ENCODE results near the gene TAS2R41.

Gene TAS2R41

DNA sequence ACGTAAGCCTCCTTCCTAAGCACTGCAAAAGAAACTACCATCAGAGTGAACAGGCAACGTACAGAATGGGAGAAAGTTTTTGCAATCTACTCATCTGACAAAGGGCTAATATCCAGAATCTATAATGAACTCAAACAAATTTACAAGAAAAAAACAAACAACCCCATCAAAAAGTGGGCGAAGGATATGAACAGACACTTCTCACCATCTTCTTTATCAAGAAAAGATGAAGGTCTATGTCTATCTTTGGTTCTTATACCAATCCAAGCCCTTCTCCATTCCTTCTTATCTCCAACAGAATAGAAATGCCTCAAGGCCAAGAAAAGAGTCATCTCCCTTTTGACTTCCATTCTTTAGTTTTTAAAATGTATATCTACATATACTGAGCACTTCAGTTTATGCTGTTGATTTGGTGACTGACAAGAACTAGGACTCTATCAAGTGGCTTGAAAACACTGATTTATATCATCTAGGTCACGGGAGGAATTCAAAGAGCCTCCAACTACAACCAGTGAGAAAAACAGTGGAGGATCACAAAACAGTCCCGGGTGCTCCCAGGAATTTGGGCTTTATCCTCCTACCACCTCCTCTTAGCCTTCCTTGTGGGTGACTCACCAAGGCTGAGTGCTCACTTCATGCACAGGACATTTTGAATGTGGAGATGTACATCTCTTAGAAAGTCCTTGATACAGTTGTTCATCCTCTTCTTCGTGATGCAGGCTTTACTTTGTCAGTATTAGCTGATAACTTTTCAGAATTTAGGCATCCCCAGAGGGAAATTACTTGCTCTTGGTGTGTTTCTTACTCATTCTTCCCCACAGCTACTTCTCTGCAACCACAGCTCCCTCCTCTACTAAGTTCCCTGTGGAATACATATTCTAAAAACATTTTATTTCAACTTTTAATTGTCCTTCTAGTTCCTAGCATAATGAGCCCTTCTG lies 15.4 kb downstream of the TAS2R41 start:
- in situ Hi-C loops (cut with MboI; ENCODE audit: low sequenced_read_pairs) = no loop called here

DNA sequence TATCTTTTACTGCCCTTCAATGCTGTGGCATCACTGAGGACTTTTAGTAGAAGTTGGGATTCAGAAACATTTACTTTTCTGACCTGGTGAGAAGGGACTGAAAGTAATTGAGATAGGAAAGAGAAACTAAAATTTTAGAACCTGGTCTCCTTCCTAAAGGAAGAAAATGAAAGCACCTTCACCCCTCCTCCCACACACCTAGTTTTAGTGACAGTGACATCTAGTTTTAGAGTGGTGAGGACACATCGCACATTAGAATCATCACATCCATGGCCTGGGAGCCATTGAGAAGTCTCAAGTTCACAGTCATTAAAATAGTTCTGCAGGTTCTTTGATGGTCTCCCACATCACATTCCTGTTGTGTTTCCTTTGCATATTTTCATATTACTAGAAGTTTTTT lies 16.1 kb downstream of the TAS2R41 start:
- in situ Hi-C loops (cut with MboI; ENCODE audit: low sequenced_read_pairs) = no loop called here

DNA sequence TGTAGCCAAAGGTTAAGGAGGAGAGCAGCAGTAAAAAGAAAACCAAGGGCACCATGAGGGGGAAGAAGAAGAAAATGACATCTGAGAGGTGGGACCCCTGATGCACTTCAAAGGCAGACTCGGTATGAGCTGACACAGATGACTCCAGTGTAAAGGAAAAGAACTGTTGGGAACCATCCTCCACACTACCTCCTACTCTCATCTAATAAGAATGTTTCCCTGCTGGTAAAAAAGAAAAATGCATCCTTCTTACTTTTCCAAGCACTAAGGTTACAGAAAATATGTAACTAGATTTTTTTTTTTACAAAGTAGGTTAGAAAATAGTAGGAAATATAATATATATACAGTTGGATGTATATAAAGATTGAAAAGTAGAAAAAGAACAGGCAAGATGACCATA lies 16.9 kb downstream of the TAS2R41 start:
- in situ Hi-C loops (cut with MboI; ENCODE audit: low sequenced_read_pairs) = no loop called here

DNA sequence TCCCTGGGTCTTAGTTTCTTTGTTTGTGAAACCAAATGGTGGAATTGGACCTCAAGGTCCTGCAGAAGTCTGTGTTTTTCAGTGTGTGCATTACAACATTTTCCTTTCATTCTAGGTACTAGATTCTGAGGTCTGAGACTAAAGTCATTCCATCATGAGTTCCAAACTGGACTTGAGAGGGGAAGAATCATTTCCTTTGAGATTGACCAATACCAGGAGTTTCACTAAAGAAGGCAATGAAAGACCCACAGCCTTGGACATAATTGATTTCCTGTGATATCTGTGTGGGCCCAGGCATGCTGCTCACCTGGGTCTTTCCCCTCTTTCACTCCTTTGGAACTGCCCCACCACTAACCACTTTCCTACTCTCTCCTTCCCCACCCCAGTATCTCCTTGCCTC lies 18.2 kb downstream of the TAS2R41 start:
- in situ Hi-C loops (cut with MboI; ENCODE audit: low sequenced_read_pairs) = no loop called here

DNA sequence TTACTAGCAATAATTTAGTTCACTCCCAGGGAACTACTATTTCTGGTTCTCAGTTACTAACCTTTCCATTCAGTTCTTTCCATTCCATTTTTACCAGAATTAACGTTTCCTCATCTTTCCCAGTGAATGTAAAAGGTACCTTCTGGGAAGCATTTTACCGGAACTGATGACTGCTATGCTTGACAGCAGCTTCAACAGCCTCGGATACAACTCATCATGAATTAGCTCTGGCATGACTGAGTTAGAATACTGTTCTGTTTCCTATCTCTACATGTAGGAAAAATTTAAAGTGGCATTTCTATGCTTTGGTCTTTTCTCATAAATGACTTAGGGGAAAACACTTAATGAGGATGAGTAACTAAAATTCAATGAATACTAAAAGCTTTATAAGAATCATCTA lies 18.6 kb downstream of the TAS2R41 start:
- in situ Hi-C loops (cut with MboI; ENCODE audit: low sequenced_read_pairs) = no loop called here

DNA sequence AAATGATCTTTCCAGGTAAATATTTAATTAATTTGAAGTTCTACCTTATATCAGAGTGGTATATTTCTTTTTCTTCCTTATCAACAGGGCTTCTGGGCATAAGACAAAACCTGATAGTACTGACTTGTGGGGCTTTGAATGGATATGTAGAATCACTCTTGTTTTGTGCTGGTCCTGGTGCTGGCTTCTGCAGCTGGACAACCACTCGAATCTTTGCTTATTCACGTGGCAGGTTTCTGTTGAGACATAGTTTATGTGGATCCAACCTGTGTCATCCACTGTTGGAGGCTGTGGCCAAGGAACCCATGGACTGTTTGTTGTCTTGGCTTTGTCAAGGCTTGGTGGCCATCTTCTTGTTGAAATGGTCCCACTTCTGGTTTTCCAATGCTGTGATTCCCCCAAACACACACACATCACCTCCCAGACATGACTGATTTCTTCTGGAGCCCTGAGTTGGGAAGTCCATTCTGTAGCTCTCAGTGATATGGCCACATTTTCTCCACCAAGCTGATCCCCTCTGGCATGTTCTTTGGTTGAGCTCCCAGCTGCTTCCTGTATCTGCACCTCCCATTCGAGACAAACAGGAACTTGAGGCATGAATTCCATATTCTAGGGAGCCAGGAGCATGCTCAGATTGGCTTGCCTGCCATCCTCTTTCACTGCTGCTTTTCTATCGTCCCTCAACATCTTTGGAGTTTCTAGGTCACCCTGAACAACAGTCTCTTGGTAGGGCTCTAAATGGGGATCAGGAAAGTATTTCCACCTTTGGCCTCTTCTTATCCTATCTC lies 19.5 kb downstream of the TAS2R41 start:
- in situ Hi-C loops (cut with MboI; ENCODE audit: low sequenced_read_pairs) = no loop called here

DNA sequence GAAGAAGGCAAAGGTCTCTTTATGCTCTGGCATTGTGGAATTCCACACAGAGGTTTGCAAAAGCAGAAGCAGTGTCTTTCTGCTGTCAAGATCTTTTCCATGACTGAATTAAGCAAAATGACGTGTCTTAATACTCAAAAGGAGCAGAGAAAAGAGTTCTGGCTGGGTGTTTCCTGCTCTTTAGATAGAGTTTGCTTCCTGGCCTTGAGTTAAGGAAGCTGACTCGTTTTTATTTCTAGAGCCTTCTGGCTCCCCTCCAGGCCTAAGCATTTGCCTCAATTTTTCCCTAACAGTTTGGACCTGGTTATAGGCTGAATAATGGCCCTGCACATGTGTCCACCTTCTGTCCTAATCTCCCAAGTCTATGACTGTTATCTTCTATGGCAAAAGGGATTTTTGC lies 21.6 kb downstream of the TAS2R41 start:
- in situ Hi-C loops (cut with MboI; ENCODE audit: low sequenced_read_pairs) = no loop called here

DNA sequence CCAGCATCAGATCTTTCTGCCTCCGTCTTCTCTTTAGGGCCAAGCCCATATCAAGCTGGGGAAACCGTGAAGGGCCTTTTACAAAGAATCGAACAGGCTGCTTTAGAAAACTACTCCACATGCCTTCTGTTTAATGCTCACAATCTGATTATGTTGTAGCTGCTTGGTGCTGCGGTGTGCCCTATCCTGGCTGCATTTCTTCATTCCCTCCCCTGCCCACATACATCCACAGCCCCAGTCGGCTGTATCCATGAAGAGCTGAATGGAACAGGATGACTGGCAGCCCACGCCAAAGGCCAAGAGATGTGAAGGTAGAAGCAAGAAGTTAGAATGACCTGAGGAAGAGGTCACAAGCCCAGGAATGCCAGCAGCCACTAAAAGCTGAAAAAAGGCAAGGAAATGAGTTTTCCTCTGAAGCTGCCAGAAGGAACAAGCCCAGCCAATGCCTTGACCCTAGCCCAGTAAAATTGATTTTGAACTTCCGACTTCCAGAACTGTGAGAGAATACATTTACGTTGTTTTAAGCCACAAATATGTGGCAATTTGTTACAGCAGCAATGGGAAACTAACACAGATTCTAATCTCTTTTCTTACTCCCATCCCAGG lies 22.2 kb downstream of the TAS2R41 start:
- in situ Hi-C loops (cut with MboI; ENCODE audit: low sequenced_read_pairs) = no loop called here

DNA sequence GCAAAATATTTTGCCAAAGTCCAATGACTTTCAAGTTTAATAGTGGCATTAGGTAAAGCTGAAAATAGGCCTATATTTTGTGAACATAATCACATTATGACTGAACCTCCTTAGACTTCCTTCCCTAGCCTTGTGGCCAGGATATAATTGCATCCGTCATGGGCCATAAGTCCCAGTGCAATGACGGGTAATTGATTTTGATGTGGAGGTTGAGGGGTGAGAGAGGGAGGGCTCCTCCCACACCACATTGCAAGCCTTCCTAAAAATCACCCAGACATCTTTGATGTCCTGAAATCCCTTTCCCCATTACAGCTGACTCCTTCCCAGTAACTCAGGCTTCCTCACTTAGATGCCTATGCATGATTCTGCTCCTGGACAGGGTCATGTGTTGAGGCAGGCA lies 25.6 kb downstream of the TAS2R41 start:
- in situ Hi-C loops (cut with MboI; ENCODE audit: low sequenced_read_pairs) = no loop called here

DNA sequence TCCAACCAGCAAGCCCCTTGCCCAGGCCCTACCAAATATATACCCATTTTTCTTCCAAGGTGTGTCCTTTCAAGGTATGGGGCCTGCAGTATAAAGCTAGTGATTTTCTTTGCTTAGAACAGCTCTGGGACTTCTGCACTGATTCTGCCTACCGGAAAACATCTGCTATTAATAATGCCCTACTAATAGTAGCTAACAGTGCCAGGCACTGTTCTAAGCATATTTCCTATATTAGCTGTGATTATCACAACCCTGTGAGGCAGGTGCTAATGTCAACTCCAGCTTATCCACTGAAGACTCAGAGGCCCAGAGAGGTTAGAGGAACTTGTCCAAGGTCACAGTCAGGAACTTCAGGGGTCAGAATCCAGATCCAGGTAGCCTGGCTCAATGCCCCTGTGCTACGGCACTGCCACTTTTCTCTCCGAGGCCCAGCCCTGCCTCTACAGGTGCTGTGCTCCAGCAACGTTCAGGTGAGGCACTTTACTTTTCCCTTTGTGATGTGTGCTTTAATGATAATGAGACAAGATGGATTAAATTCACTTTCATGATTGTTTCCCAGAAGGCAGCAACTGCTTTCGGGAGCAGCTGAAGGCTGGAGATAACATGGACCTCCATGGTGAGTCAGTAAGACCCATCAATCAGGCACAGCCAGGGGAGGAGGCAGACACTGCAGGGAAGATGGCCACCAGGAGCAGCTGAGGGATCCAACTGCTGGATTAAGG lies 26.7 kb downstream of the TAS2R41 start:
- in situ Hi-C loops (cut with MboI; ENCODE audit: low sequenced_read_pairs) = no loop called here

DNA sequence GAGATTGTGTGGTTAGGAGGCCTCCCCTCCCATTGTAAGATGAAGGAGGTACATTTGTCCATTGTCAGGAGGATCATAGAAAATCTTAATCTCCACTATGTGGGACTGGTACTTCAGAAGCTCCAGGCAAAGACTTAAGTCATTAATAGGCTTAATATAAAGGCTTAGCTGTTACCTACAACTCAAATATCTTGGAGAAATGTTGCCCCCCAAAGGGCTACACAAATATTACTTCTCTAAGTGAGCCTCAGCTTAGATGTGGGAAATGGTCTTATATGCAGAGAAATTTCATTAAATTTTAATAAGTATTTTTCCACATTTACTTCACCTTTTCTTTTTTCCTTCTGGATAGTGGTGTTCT lies 27.2 kb downstream of the TAS2R41 start:
- in situ Hi-C loops (cut with MboI; ENCODE audit: low sequenced_read_pairs) = no loop called here

DNA sequence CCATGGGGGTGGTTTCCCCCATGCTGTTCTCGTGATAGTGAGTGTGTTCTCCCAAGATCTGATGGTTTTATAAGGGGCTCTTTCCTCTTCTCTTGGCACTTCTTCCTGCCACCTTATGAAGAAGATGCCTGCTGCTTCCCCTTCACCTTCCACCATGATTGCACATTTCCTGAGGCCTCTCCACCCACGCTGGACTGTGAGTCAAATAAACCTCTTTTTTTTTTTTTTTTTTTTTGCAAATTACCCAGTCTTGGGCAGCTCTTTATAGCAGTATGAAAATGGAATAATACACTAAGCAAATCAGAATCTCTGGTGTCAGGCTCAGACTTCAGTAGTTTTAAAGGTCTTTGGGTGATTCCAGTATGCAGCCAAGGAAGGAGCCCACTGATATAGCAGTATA lies 28.2 kb downstream of the TAS2R41 start:
- in situ Hi-C loops (cut with MboI; ENCODE audit: low sequenced_read_pairs) = no loop called here

DNA sequence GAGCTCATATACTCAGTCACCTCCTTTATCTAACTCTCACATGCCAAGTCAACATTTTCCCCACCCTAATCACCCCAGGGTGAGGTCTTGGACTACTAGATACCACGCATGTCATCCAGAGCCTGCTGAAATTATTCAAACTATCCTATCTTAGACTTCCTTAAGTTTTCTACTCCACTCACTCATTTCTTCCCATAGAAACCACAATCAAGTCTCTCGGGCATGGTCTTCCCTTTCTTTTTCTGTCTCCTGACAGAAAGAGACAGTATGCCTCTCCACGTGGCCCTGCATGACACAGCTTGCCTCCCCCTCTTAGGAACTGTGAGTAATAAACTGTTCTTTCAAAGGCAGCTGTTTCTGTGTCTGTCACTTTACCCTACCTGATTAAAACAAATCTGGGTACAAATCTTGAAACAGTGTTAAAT lies 29.4 kb downstream of the TAS2R41 start:
- in situ Hi-C loops (cut with MboI; ENCODE audit: low sequenced_read_pairs) = no loop called here

DNA sequence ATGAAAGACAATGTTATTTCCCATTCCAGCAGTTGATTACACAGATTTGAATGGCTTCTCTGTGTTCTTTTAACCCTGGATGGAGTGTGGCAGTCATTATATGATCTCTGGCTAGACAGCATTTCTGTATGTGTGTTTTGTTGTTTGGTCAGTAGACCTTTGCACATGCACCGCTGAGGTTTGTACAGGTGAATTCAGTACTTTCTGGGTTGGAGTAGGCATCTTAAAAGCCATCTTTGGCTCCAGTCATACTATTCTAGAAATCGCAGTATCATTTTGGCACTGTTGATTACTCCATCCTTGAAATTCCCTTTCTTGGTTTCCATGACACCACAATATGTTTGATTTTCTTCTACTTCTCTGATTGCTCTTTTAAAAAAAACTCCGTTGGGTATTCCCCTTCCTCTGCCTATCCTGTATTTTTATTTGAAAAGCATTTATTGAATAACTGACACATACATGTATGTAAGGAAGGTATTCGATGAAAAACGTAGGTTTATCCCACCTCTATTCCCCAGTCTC lies 29.9 kb downstream of the TAS2R41 start:
- in situ Hi-C loops (cut with MboI; ENCODE audit: low sequenced_read_pairs) = no loop called here

DNA sequence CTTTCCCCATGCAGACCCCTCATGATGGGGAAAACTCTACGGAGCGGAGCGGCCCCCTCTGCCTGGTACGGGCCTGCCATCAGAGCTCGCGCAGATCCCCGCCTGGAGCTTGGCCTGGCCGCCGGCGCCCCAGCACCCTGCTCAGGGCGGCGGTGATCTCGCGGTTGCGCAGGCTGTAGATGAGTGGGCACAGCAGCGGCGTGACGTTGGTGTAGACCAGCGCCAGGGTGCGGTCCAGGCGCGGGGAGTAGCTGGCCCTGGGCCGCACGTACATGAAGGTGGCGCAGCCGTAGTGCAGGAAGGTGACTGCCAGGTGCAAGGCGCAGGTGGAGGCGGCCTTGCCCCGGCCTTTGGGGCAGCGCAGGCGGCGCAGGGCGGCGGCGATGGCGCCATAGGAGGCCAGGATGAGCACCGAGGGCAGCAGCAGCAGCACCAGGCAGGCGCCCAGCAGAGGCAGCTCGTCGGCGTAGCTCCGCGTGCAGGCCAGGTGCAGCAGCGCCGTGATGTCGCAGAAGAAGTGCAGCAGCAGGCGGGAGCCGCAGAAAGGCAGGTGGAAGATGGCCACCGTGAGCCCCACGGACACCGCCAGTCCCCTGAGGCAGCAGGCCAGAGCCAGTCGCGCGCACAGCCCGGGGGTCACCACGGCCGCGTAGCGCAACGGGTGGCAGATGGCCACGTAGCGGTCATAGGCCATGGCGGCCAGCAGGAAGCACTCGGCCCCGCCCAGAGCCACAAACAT lies 33.4 kb downstream of the TAS2R41 start:
- in situ Hi-C loops (cut with MboI; ENCODE audit: low sequenced_read_pairs) = no loop called here

DNA sequence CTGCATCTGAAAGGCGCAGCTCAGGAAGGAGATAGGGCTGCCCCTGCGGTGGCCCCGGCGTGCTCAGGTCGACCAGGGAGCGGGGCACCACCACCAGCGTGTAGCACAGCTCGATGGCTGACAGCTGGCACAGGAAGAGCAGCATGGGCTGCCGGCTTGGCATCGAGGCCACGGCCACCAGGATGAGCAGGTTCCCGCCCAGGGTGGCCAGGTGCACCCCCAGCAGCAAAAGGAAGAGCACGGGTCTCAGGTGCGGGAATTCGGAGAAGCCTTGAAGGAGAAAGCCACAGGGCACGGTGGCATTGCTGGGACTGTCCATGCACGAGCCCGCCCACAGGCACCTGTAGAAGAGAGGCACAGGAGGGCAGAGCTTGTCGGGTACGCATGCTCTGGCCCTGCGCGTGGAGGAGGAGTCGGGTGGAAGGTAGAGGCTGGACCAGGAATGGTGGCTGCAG lies 33.9 kb downstream of the TAS2R41 start:
- in situ Hi-C loops (cut with MboI; ENCODE audit: low sequenced_read_pairs) = no loop called here

DNA sequence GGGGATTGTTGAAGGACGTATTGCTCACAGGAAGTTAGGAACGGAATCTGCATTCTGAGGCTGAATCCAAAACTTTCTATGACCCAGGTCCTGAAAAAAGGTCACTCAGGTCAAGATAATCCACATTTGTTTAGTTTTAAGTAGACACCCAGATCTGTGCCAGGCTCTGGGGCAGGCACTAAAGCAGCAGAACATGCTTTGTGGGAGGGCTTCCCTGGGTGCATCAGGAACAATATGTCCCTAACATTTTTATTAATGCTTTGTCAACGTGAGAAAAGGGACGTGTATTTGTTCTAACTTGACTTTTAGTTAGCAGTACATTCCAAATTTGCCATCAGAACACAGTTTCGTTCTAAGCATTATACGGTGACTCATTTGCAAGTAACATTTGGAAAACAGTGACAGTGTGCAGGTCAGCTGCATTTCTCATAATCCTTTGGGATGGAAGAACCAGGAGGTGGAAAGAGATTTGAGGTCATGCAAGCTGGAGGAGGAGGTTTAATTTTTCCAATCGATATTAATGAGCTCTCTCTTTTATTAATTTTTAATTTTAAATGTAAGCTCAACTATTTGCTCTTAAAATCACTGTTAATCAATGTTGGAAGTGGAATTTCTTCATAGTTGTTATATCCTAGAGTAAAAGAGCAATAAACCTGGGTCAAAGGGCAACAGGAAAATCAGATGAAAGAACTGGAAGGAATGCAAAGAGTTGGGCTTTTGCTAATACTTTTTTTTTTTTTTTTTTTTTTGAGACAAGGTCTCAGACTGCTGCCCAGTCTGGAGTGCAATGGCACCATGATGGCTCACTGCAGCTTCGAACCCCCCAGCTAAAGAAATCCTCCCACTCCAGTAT lies 35.0 kb downstream of the TAS2R41 start:
- in situ Hi-C loops (cut with MboI; ENCODE audit: low sequenced_read_pairs) = no loop called here

DNA sequence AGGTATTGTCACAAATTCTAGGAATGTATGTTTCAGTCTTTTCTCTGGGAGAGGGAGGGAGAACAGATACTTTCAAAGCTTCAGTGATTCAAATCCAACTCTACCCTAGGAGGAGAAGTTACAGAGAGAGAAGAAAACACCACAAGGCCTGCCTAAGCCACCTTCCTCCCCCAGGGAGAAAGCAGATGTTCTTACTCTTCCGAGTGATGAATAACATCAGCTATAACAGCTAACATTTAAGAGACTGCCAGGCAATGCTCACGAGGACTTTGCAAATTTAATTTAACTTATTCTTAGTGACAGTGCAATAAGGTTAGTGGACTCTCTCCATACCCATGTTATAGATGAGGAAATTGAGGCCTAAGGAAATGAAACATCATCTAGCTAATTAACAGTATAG lies 36.8 kb downstream of the TAS2R41 start:
- in situ Hi-C loops (cut with MboI; ENCODE audit: low sequenced_read_pairs) = no loop called here
